ENCODE measurements around the gene RPRD1A. TPM values are rescaled to one million over a fixed set of nuclear protein-coding genes. Genes with fewer than 3 reads are reported as not detected.

The RPRD1A gene
- total and polyA plus RNA-seq, 4 donors = 11.8 to 29.5 (median 16.6) TPM

DNA sequence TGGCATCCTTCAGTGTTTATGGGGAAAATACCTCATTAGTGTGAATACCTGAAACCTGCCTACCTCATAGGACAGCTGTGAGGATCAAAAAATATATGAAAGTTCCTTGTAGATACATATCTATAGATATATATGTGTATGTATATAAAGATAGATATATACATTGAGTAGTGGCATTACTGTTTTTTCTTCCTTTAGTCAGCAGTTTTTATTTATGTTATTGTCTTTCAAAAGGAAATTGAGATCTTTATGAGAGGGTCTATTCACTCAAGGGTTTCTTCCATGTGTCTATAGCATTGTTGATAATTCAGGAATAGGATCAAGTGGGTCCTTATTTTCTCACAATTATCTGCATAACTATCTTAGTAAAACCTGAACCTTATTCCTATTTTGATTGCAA lies 88.2 kb downstream of the RPRD1A start:
- peaks cover 0 to 3% (median under 1%) of the 10 kb centered on the region in 4 donors for H3K4me1 ChIP-seq (ENCODE audit: control insufficient read depth in 4 of 4, insufficient read depth in 4 of 4, low read length in 3 of 4)
- H3K9me3 ChIP-seq (ENCODE audit: control insufficient read depth in 4 of 4, low read length in 3 of 4) = no peaks in the 10 kb centered on the region
- H3K27ac ChIP-seq (ENCODE audit: low read depth in 1 of 2, low read length in 2 of 2) = no peak overlapping the region
- TF ChIP-seq, protein P1, sequence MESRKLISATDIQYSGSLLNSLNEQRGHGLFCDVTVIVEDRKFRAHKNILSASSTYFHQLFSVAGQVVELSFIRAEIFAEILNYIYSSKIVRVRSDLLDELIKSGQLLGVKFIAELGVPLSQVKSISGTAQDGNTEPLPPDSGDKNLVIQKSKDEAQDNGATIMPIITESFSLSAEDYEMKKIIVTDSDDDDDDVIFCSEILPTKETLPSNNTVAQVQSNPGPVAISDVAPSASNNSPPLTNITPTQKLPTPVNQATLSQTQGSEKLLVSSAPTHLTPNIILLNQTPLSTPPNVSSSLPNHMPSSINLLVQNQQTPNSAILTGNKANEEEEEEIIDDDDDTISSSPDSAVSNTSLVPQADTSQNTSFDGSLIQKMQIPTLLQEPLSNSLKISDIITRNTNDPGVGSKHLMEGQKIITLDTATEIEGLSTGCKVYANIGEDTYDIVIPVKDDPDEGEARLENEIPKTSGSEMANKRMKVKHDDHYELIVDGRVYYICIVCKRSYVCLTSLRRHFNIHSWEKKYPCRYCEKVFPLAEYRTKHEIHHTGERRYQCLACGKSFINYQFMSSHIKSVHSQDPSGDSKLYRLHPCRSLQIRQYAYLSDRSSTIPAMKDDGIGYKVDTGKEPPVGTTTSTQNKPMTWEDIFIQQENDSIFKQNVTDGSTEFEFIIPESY (IDR thresholded peaks at IDR 0.05) = no peak
- TF ChIP-seq, protein P2, sequence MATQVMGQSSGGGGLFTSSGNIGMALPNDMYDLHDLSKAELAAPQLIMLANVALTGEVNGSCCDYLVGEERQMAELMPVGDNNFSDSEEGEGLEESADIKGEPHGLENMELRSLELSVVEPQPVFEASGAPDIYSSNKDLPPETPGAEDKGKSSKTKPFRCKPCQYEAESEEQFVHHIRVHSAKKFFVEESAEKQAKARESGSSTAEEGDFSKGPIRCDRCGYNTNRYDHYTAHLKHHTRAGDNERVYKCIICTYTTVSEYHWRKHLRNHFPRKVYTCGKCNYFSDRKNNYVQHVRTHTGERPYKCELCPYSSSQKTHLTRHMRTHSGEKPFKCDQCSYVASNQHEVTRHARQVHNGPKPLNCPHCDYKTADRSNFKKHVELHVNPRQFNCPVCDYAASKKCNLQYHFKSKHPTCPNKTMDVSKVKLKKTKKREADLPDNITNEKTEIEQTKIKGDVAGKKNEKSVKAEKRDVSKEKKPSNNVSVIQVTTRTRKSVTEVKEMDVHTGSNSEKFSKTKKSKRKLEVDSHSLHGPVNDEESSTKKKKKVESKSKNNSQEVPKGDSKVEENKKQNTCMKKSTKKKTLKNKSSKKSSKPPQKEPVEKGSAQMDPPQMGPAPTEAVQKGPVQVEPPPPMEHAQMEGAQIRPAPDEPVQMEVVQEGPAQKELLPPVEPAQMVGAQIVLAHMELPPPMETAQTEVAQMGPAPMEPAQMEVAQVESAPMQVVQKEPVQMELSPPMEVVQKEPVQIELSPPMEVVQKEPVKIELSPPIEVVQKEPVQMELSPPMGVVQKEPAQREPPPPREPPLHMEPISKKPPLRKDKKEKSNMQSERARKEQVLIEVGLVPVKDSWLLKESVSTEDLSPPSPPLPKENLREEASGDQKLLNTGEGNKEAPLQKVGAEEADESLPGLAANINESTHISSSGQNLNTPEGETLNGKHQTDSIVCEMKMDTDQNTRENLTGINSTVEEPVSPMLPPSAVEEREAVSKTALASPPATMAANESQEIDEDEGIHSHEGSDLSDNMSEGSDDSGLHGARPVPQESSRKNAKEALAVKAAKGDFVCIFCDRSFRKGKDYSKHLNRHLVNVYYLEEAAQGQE (IDR thresholded peaks at IDR 0.05) = no peak
- TF ChIP-seq TAF1 (conservative IDR thresholded peaks at IDR 0.05) (no peak), JUND (IDR thresholded peaks at IDR 0.05) (no peak), RAD21 (IDR thresholded peaks at IDR 0.05) (no peak), YY1 (IDR thresholded peaks at IDR 0.05) (no peak), SP1 (IDR thresholded peaks at IDR 0.05) (no peak), GABPA (IDR thresholded peaks at IDR 0.05 in 1 of 2, conservative IDR thresholded peaks at IDR 0.05 in 1 of 2) (no peak), RXRA (IDR thresholded peaks at IDR 0.05) (no peak), FOXA2 (IDR thresholded peaks at IDR 0.05) (no peak), FOXA1 (IDR thresholded peaks at IDR 0.05) (no peak)
- TF ChIP-seq, protein P3, sequence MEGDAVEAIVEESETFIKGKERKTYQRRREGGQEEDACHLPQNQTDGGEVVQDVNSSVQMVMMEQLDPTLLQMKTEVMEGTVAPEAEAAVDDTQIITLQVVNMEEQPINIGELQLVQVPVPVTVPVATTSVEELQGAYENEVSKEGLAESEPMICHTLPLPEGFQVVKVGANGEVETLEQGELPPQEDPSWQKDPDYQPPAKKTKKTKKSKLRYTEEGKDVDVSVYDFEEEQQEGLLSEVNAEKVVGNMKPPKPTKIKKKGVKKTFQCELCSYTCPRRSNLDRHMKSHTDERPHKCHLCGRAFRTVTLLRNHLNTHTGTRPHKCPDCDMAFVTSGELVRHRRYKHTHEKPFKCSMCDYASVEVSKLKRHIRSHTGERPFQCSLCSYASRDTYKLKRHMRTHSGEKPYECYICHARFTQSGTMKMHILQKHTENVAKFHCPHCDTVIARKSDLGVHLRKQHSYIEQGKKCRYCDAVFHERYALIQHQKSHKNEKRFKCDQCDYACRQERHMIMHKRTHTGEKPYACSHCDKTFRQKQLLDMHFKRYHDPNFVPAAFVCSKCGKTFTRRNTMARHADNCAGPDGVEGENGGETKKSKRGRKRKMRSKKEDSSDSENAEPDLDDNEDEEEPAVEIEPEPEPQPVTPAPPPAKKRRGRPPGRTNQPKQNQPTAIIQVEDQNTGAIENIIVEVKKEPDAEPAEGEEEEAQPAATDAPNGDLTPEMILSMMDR (IDR thresholded peaks at IDR 0.05; ENCODE audit: low read depth, low read length, missing input control) = no peak
- TF ChIP-seq, protein P4, sequence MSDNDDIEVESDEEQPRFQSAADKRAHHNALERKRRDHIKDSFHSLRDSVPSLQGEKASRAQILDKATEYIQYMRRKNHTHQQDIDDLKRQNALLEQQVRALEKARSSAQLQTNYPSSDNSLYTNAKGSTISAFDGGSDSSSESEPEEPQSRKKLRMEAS (IDR thresholded peaks at IDR 0.05) = no peak
- H3K9ac ChIP-seq (ENCODE audit: low read depth in 1 of 2, low read length in 2 of 2) = no peak overlapping the region
- H3K36me3 ChIP-seq (ENCODE audit: control insufficient read depth in 4 of 4, insufficient read depth in 3 of 4, low read depth in 1 of 4, low read length in 3 of 4) = peaks cover 15 to 47% (median 40%) of the 10 kb centered on the region in 4 donors
- H3K4me3 ChIP-seq (ENCODE audit: low read depth in 1 of 3, low read length in 3 of 3) = no peak overlapping the region
- DNase-seq (ENCODE audit: low spot score) = no peak
- H3K27me3 ChIP-seq (ENCODE audit: control insufficient read depth in 4 of 4, insufficient read depth in 4 of 4, low read length in 3 of 4) = no peaks in the 10 kb centered on the region

DNA sequence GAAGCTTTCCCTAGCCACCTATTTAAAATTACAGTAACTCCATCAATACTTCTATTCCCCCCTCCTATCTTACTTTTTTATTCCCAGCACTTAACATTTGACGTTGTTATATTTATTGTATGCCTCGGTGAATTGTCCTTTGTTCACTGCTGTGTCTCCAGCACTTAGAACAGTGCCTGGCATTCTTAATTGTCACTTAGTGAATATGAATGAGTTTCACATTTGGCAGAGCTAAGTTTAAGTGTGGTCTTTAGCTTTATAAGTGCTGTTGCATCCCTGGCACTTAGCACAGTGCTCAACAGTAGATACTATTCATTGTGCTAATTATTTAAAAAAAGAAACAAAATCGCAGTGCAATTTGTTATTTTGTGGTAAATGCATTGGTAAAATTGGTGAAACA lies 93.2 kb downstream of the RPRD1A start:
- no peak for DNase-seq (ENCODE audit: low spot score)
- Histone ChIP-seq H3K27ac (ENCODE audit: low read depth in 1 of 2, low read length in 2 of 2) (no peak overlapping the region), H3K36me3 (ENCODE audit: control insufficient read depth in 4 of 4, insufficient read depth in 3 of 4, low read depth in 1 of 4, low read length in 3 of 4) (peaks cover 9 to 36% (median 28%) of the 10 kb centered on the region in 4 donors), H3K9ac (ENCODE audit: low read depth in 1 of 2, low read length in 2 of 2) (no peak overlapping the region), H3K4me1 (ENCODE audit: control insufficient read depth in 4 of 4, insufficient read depth in 4 of 4, low read length in 3 of 4) (peaks cover 5 to 23% (median 11%) of the 10 kb centered on the region in 4 donors), H3K4me3 (ENCODE audit: low read depth in 1 of 3, low read length in 3 of 3) (no peak overlapping the region), H3K27me3 (ENCODE audit: control insufficient read depth in 4 of 4, insufficient read depth in 4 of 4, low read length in 3 of 4) (no peaks in the 10 kb centered on the region), H3K9me3 (ENCODE audit: control insufficient read depth in 4 of 4, low read length in 3 of 4) (no peaks in the 10 kb centered on the region)
- no peak for TF ChIP-seq TAF1 (conservative IDR thresholded peaks at IDR 0.05)
- no peak for TF ChIP-seq NR2F2 (IDR thresholded peaks at IDR 0.05)
- TF ChIP-seq, protein P3 (IDR thresholded peaks at IDR 0.05; ENCODE audit: low read depth, low read length, missing input control) = no peak
- TF ChIP-seq RAD21 (IDR thresholded peaks at IDR 0.05) = no peak
- TF ChIP-seq, protein P4 (IDR thresholded peaks at IDR 0.05) = no peak
- no peak for TF ChIP-seq SP1 (IDR thresholded peaks at IDR 0.05)
- TF ChIP-seq HNF4A (conservative IDR thresholded peaks at IDR 0.05) = no peak
- 90% methylated on average over 3 of the region's 3 CpGs for WGBS

Data from liver (tissue), 9 donors.